Colonic mucosa (tissue), 4 donors: Measurements from ENCODE around the gene ITGA6. TPM values are rescaled to one million over a fixed set of nuclear protein-coding genes. Genes with fewer than 3 reads are reported as not detected.

Source experiments
- DNase-seq: peaks from one replicate; pipeline ENCODE4 v3.0.0-alpha.2; 2020
- H3K27ac ChIP-seq: fragments of 200-600 bp; one replicate; pipeline ENCODE4 v1.8.0; 2021
- H3K27me3 ChIP-seq: fragments of 200-600 bp; one replicate; pipeline ENCODE4 v1.8.0; 2021
- H3K36me3 ChIP-seq: fragments of 200-600 bp; one replicate; pipeline ENCODE4 v1.8.0; 2021
- H3K4me1 ChIP-seq: fragments of 200-600 bp; one replicate; pipeline ENCODE4 v1.8.0; 2021; ENCODE audit warnings: mild to moderate bottlenecking
- H3K4me3 ChIP-seq: fragments of 200-600 bp; one replicate; pipeline ENCODE4 v1.8.0; 2021
- H3K9ac ChIP-seq, 2 donors: one replicate each; pipeline ENCODE4 v1.7.0; 2013; ENCODE audit warnings: control low read depth in 2 of 2, low read depth in 2 of 2, low read length in 2 of 2
- H3K9me3 ChIP-seq: fragments of 200-600 bp; one replicate; pipeline ENCODE4 v1.8.0; 2021
- CTCF ChIP-seq: fragments of 200-600 bp; IDR thresholded peaks from one replicate; pipeline ENCODE4 v1.8.0; 2022; ENCODE audit warnings: antibody characterized with exemption, mild to moderate bottlenecking
- intact Hi-C: fragments of 100-400 bp; cut with DNase I; formaldehyde crosslinking; loops from one replicate; pipeline ENCODE4 v1.14.1; 2022
- total RNA-seq, 2 donors: library from RNA; stranded (reverse); fragmentation: NEBNext Ultra II Directional in 1 of 2; extraction: Animal tissue kit (Norgen Biotek cat#: 25700) in 1 of 2; gene quantifications; one replicate each; pipeline ENCODE4 v1.2.1, GENCODE V29; 2021
- donor health status: healthy.
- donor health status: DM: no; HTN: no; CAD: no.
- donor health status: DM: no; HTN: no; CAD: no.

The ITGA6 gene
- total RNA-seq, 2 donors from 2014 or later = 174 to 186 TPM

GRCh38 chr2:172465417-172466334 is 38.3 kb downstream of the ITGA6 start:
- H3K9me3 ChIP-seq = no peaks in the 10 kb centered on the region
- intact Hi-C loops = loop anchor here (10.0 kb wide), 1 partner anchor 111 kb away; no protein-coding TSS in a partner anchor
- TF ChIP-seq CTCF = peak; percentile 72
- H3K36me3 ChIP-seq = no peaks in the 10 kb centered on the region
- H3K4me1 ChIP-seq = peaks cover 20% of the 10 kb centered on the region
- DNase-seq = peak; percentile 86
- H3K27me3 ChIP-seq = no peaks in the 10 kb centered on the region
- peak overlapping the region; percentile 86 for H3K27ac ChIP-seq
- H3K4me3 ChIP-seq = no peak overlapping the region
- H3K9ac ChIP-seq = peak overlapping the region in 1 of 2 donors; percentile 86

GRCh38 chr2:172467382-172467781 is 40.0 kb downstream of the ITGA6 start:
- TF ChIP-seq CTCF = no peak
- no peak for DNase-seq
- no peak overlapping the region for H3K9ac ChIP-seq
- H3K27me3 ChIP-seq = no peaks in the 10 kb centered on the region
- peaks cover 16% of the 10 kb centered on the region for H3K4me1 ChIP-seq
- no peaks in the 10 kb centered on the region for H3K9me3 ChIP-seq
- no peak overlapping the region for H3K4me3 ChIP-seq
- no peaks in the 10 kb centered on the region for H3K36me3 ChIP-seq
- intact Hi-C loops = loop anchor here (10.0 kb wide), 1 partner anchor 113 kb away; no protein-coding TSS in a partner anchor
- H3K27ac ChIP-seq = no peak overlapping the region

GRCh38 chr2:172470958-172471922 is 43.9 kb downstream of the ITGA6 start:
- intact Hi-C loops = no loop called here
- Histone ChIP-seq H3K4me3 (no peak overlapping the region), H3K9me3 (no peaks in the 10 kb centered on the region), H3K36me3 (no peaks in the 10 kb centered on the region), H3K4me1 (no peaks in the 10 kb centered on the region), H3K27ac (no peak overlapping the region), H3K9ac (no peak overlapping the region), H3K27me3 (no peaks in the 10 kb centered on the region)
- no peak for DNase-seq
- no peak for TF ChIP-seq CTCF

GRCh38 chr2:172472446-172473033 is 45.2 kb downstream of the ITGA6 start:
- H3K9me3 ChIP-seq = no peaks in the 10 kb centered on the region
- H3K4me3 ChIP-seq = no peak overlapping the region
- H3K9ac ChIP-seq = no peak overlapping the region
- no peaks in the 10 kb centered on the region for H3K36me3 ChIP-seq
- no peak for DNase-seq
- no peaks in the 10 kb centered on the region for H3K4me1 ChIP-seq
- intact Hi-C loops = no loop called here
- no peaks in the 10 kb centered on the region for H3K27me3 ChIP-seq
- H3K27ac ChIP-seq = no peak overlapping the region
- no peak for TF ChIP-seq CTCF

- Histone ChIP-seq H3K9me3 (no peaks in the 10 kb centered on the region), H3K27ac (no peak overlapping the region), H3K36me3 (no peaks in the 10 kb centered on the region), H3K9ac (no peak overlapping the region), H3K4me1 (no peaks in the 10 kb centered on the region), H3K27me3 (no peaks in the 10 kb centered on the region), H3K4me3 (no peak overlapping the region)
- intact Hi-C loops = no loop called here
- no peak for DNase-seq
- no peak for TF ChIP-seq CTCF
These were observed 45.8 kb downstream of the ITGA6 start for GRCh38 chr2:172473167-172473566.
